Suppressor macrophage (primary cell): ENCODE measurements around the gene DAG1.

Experiments
- DNase-seq, 4 experiments: peaks; one replicate each; pipeline ENCODE4 v3.0.0-alpha.2; 2020 to 2022

DAG1 gene

GRCh38 chr3:49554633-49555265, 84.7 kb downstream of the DAG1 start:
- DNase-seq = peak in 3 of 4 experiments; percentile 58 to 82 (median 74)

GRCh38 chr3:49556500-49557275, 86.6 kb downstream of the DAG1 start:
- no peak for DNase-seq

DNA sequence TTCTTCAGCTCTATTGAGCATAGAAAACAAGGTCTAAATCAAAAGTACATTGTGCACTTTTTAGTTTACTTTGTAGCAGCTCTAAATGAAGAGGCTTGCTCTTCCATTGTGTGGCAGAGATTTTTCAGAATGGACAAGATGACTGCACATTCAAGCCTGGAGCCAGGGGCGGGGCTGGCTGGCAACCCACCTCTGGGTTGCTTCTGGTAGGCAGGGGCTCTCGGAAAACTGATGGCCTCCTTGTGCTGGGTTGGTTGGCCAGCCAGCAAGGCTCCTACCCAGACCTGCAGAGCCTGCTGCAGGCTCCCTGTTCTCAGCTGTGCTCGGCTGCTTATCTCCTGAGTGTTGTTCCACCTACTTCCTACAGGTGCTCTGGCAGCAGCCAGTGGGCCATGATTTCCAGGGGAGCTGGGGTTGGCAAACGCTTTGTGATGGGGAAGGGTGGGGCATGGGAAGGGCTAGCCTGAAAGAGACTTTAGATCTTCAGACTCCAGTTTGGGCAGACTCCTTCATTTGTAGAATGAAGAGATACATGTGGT, 93.0 kb downstream of the DAG1 start:
- no peak for DNase-seq

DNA sequence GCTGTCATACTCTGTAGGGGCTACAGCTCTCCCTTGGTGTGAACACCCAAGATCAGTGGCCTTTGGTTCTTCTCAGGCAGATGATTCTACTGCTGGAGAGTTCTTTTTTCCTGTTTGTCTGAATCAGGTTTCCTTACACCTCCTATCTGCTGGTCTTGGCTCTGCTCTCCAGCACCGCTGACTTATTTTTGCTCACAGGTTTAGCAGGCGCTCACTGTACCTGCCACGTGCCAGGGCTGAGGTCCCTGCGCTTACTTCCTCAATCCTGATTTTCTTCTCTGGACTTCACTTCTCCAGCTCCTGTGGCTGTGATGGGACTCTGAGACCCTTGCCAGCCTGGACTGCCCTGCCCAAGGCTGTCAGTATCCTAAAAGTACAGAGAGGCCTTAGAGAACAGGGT, 93.7 kb downstream of the DAG1 start:
- no peak for DNase-seq

GRCh38 chr3:49566312-49566711, 96.2 kb downstream of the DAG1 start:
- peak in 2 of 4 experiments; percentile 22 to 23 for DNase-seq

DNA sequence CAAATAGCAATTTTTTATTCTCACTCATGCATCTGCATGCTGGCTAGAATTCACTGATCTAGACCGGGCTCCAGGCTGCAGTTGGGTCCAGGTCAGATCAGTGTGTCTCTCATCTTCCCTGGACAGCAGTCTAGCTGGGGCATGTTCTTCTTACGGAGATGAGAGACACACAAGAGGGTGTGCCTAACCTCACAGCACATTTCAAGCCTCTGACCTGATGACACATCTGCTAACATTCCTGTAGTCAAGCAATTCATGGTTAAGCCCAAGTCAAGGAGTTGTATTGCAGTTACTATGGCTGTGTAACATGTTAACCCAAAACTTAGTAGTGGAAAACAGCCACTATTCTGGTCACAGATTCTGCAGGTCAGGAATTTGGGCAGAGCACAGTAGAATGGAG, 97.3 kb downstream of the DAG1 start:
- DNase-seq = no peak

- DNase-seq = no peak
Measured at GRCh38 chr3:49568965-49569364, 98.9 kb downstream of the DAG1 start.

DNA sequence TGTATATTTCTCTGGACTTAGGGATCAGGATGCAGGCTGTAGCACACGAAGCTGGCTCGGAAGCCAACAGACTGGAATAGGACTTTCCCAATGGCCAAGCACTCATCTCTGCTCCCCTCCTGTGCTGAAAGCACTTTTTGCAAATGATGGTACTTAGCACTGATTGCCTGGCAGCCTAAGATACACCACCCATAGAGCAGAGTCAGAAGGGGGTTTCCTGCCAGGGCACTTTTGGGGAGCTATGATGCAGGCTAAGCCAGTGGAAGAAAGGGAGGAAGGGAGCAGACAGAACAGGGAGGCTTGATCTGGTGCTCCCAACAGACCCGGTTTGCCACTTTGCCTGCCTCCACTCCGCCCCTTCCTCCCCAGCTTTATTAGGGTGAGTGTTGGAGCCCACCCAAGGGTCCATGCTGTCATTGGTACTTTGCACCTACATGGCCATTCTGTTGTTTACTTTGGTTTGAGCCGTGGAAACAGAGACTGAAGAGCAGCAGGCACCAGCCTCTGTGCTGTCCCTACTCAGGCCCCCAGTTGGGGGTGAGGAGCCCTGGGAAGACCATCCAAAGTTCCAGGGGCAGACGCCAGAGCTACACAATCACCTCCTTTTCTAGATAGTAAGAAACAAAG, 100.1 kb downstream of the DAG1 start:
- no peak for DNase-seq

- DNase-seq = no peak
Measured at GRCh38 chr3:49582177-49582576, 112.1 kb downstream of the DAG1 start.
